ENCODE data around the gene DGKQ.

The DGKQ gene, protein sequence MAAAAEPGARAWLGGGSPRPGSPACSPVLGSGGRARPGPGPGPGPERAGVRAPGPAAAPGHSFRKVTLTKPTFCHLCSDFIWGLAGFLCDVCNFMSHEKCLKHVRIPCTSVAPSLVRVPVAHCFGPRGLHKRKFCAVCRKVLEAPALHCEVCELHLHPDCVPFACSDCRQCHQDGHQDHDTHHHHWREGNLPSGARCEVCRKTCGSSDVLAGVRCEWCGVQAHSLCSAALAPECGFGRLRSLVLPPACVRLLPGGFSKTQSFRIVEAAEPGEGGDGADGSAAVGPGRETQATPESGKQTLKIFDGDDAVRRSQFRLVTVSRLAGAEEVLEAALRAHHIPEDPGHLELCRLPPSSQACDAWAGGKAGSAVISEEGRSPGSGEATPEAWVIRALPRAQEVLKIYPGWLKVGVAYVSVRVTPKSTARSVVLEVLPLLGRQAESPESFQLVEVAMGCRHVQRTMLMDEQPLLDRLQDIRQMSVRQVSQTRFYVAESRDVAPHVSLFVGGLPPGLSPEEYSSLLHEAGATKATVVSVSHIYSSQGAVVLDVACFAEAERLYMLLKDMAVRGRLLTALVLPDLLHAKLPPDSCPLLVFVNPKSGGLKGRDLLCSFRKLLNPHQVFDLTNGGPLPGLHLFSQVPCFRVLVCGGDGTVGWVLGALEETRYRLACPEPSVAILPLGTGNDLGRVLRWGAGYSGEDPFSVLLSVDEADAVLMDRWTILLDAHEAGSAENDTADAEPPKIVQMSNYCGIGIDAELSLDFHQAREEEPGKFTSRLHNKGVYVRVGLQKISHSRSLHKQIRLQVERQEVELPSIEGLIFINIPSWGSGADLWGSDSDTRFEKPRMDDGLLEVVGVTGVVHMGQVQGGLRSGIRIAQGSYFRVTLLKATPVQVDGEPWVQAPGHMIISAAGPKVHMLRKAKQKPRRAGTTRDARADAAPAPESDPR

DNA sequence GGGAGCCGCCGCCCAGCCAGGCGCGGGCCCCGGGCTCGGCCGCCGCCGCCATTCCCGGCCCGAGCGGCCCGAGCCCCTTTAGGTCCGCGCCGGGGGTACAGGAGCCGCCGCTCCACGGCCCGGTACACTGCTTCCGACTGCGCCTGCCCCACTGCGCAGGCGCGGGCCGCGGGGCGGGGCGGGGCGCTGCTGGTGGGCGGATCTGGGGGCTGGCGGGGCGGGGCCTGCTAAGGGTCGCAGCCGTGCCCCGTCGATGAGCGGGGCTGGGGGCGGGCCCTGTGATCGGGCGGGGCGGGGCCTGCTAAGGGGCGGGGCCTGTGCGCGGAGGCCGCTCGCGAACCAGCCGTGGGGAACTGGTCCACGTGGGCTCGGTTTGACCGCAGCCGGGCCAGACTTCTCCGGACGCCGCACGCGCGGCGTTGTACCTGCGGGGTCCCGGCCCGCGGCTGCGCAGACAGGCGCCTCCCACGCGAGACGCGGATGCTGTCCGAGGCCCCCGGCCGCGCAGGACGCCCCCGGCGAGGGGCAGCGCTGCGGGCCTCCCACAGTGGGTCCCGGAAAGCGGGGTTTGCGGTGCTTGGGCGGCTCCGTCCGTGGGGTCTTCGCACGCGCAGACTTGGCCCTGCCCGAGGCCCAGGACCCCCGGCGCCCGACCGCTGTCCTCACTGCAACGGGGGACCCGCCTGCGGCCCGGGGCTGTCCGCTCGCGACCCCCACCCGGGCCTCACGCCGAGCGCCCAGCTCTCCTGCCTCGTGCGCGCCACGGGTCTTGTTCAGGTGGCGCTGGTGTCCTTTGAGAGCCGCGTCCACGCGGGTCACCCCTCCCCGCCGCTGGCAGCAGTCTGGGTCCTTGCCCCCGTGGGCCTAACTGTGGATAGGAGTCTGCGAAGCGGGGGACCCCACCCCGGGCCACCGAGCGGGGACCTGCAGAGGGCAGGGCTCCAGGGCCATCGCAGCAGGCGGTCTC is at the start of gene DGKQ:
Gene DGKQ (minus strand): TSS at position 139 of the 967 bp plus-strand sequence. CDS start 87 bp downstream, at position 52.
- DNase-seq (ENCODE audit: low read depth, low spot score) = no peak
- H3K27ac ChIP-seq = no peak within 1 kb of the TSS

DNA sequence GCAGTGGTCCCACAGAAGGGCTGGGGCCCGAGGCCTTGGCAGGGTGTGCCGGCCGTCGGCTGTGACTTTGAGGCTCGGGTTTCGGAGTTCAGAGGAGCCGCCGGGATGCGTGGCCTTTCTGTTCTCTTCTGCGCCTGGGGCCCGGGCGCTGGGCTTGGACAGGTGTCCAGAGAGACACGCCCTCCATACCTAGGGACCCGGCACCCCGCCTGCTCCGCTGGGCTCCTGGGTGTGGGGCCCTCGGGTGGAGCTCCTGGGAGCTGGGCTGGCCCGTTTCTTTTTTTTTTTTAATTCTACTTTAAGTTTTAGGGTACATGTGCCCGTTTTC is 49.3 kb upstream of the DGKQ start:
- no peak for DNase-seq (ENCODE audit: low read depth, low spot score)
- H3K27ac ChIP-seq = no peak overlapping the region

DNA sequence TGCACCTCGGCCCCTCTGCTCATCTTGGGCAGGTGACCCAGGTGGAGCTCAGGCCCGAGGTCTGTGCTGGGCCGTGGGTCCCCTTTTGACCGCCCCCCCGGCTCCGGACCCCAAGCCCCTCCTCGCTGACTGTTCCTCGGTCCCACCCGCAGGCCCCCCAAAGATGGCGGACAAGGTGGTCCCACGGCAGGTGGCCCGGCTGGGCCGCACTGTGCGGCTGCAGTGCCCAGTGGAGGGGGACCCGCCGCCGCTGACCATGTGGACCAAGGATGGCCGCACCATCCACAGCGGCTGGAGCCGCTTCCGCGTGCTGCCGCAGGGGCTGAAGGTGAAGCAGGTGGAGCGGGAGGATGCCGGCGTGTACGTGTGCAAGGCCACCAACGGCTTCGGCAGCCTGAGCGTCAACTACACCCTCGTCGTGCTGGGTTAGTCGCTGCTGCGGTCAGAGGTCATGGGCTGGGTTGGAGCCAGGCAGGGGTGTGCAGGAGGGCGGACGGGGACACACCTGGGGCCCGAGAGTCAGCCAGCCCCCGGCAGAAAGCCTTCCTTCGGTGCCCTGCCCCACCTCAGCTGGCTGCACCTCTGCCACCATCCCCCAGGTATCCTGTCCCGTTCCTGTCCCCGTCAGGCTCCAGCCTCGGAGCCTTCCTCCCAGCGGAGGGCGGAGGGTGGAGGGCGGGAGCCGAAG is 48.8 kb upstream of the DGKQ start:
- H3K27ac ChIP-seq = no peak overlapping the region
- no peak for DNase-seq (ENCODE audit: low read depth, low spot score)

DNA sequence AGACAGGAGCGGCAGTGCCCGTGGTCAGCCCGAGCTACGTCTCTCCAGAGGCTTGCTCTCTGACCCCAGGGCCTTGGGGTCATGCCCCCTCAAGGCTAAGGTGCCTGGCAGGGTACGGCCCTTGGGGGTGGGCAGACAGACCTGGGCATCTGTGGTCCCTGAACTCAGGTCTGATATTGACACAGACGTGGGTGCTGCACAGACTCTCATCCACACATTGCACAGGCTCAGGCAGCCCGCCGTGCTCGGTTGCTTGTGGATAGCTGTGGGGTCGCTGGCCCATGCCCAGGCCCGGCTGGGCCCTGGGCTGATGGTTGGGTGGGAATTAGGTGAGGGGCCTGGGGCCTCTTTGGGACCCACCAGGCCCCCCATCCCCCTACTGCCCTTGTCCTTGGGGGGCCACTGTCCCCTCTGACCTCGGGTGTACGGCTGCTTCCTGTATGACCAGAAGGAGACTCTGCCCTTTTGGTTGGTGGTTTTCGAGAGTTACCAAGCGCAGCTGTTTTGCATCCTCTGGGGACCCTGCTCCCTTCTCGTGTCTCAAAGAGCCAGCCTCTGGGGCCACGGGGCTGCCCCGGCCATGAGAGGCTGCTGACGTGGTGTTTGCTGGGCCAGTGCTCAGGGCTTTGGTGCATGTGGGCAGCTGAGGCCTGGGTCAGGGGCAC is 48.1 kb upstream of the DGKQ start:
- no peak overlapping the region for H3K27ac ChIP-seq
- DNase-seq (ENCODE audit: low read depth, low spot score) = no peak

DNA sequence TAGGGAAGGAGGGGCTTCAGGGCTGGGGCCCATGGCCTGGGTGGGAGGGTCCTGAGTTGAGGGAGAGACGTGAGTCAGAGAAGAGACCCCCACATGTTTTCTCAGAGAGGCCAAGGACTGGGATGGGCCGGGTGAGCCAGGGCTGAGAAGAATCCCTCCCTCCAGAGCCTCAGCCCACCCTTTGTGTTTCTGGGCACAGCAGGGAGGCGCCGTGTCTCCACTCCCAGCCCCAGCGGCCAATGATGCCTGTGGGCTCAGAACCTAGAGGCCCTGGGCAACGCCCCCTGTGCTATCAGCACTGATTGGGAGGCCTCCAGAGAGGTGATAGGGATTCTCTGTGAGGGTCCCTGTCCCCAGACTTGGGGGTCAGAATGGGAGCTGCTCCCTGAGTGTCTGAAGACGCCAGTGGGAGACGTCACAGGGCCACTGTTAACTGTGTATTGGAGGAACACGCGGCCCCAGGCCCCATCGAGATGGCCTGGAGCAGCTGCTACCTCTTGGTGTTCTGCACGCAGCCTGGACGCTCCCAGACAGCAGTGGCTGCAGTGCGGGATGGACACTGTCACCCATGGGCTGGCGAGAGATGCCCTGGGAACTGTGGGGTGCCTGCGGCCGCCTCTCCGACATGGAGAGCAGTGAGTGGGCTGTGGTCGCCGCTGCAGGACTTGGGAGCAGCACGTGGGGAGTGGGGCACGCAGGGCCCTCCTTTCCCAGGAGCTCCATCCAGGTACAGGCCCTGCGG is 46.5 kb upstream of the DGKQ start:
- no peak overlapping the region for H3K27ac ChIP-seq

DNA sequence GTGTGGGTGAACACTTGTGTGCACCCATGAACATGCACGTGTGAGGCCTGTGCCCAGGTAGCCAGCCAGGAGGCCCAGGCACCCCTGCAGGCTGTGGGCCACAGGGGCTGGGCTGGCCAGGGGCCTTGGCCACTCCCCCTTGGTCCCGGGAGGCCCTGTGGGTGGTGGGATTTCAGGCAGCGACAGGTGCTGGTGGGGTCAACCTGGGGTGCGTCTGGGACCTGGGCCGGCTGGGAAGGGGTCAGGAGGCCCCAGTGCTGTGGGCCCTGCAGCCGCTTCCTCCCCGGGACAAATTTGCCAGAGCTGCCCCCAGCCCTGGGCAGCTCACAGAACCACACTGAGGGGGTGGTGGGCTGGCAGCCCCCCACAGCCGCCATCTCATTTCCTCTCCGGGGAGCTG is 46.0 kb upstream of the DGKQ start:
- no peak for DNase-seq (ENCODE audit: low read depth, low spot score)
- no peak overlapping the region for H3K27ac ChIP-seq

More for the DNA sequence above, 46.5 kb upstream of the DGKQ start:
- no peak for DNase-seq (ENCODE audit: low read depth, low spot score)

DNA sequence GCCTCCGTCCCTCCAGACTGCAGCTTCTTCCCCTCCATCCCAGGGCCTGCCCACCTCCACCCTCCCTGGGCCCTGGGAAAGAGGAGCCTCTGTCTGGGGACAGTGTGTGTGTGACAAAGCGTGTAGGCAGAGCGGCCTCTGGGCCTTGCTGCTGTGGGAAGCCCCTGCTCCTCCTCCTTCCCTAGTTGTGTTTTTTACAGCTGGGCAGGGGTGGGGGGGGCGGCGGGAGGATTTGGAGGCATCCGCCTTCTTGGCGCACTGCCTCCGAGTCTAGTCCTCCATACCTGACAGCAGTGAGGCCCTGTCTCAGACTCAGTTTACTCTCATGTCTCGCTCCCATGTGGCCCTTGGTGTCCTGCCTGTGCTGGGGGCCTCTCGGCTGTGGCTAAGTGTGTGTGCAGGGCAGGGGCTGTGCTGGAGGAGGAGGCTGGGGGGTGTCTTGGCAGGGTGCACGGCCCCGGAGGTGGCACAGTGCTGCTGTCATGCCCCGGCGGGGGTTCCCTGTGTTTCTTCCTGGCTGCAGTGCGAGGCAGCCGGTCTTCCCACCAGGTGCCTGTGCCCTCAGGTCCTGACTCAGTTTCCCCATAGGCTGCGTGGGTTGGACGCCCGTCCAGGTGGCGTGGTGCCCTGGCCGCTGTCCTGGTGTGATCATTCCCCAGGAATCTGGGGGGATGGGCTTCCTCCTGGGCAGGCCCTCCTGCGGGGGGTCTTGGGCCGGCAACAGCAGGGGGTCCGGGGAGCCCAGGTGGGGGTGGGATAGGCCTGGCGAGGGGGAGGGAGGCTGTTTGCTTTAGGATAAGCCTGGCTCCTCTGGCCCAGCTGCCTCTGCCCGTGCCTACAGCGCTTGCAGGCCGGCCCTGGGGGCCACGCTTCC is 45.0 kb upstream of the DGKQ start:
- DNase-seq (ENCODE audit: low read depth, low spot score) = no peak

DNA sequence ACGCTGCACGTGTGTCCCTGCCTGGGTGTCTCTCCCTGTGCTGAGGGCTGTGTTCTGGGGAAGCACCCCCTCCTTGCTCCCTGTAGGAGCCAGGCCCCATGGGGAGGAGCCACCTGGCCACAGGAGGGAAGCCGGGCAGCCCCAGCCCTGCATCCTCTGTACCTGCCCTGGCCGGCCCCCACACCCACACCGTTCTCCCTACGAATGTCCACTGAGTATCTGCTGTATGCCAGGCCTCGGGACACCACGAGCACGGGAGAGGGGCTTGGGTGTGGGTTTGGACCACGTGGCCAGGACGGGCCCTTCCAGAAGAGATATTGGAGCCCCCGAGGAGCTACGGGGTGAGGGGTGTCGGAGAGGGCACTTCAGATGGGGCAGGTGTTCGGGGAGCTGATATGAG is 44.3 kb upstream of the DGKQ start:
- no peak for DNase-seq (ENCODE audit: low read depth, low spot score)
- no peak overlapping the region for H3K27ac ChIP-seq

More for the DNA sequence above, 45.0 kb upstream of the DGKQ start:
- no peak overlapping the region for H3K27ac ChIP-seq

DNA sequence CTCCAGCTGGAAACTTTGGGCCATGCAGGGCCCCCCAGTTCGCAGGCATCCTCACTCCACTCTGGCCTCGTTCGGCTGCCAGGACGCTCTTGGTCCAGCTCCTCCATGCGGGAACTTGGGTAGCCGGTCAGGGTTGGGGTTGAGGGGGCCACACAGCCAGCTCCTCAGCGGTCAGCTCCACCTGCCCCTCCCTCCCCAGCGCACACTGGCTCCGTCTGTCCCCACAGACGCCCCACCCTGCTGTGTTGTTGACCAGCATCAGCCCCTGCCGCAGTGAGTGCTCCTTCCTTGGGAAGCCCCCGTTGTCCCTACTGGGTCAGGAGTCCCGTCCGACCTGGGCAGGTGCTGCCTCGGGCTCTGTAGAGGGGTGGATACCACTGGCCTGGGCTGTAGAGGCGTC is 43.8 kb upstream of the DGKQ start:
- no peak overlapping the region for H3K27ac ChIP-seq
- no peak for DNase-seq (ENCODE audit: low read depth, low spot score)

DNA sequence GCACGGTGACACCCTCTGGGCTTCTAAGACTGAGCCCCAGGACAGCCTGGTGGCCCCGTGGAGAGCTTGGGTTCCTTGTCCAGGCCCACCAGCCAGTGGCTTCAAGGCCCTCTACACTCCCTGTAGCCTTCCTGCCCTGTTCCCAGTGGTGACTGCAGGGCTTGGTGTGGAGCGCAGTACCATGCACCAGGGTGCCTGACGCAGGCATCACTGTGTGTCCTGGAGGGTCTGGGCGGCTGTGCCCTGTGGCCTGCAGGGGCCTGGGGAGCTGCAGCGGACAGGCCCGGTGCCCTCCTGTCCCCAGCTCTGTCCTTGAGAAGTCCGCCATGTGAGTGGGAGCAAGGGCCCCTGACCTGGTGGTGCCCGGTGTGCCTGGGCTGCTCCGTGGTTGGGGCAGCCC is 42.4 kb upstream of the DGKQ start:
- no peak overlapping the region for H3K27ac ChIP-seq
- no peak for DNase-seq (ENCODE audit: low read depth, low spot score)

DNA sequence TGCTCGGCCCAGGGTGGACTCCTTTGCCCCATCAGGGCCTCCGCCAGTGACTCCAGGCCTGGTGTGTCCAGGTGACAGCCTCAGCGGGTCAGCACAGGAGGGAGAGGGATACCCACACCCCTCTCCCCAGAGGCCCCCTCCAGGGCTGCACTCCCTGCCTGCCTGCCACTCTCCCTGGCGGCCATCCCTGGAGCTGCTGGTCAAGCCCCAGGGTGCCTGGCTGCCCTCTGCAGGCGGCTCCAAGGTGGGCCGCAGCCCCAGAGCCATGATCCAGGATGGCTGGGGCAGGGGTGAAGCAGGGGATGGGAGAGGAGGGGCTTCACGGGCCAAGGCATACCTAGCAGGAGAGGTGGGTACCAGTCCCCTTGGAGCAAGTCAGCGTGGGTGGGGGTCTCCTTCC is 41.8 kb upstream of the DGKQ start:
- no peak overlapping the region for H3K27ac ChIP-seq
- DNase-seq (ENCODE audit: low read depth, low spot score) = no peak

DNA sequence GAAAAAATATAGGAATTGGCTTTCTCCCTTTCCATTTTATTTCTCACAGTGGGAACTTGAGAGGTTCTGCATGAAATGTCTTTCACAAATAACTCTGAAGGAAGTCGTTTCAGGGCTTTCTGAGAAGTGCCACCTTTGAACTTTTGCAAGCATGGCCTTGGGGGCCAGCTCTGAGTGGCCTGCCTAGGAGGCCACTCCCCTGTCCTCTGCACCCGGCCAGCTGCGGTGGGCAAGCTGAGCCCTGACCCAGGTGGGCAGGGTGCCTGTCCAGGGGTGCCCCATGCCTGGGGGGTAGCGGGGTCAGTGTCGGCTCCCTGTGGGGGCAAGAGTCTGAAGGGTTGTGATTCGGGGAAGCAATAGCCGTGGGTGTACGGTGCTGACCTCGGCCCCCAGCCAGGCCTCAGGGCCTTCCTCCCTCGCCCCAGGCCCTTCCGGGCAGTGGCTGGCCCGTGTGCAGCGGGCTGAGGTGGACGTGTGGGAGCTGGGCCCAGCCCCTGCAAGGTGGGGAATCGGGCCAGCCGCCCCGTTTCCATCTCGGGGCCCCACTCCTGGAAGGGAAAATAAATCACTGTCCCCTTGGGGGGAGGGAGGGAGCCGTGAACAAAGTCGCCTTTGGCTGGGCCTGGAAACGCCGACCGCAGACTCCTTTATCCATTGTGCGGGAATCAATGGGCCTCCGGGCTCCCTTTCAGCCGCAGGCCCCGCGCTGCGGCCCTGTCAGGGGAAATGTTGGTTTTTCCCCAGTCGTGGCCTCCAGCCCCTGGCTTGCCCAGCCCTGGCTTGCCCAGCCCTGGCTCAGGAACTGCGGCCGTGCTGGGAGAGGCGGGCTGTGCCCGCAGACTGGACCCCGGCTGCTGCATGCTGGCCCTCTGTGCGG is 41.2 kb upstream of the DGKQ start:
- H3K27ac ChIP-seq = no peak overlapping the region
- DNase-seq (ENCODE audit: low read depth, low spot score) = no peak

DNA sequence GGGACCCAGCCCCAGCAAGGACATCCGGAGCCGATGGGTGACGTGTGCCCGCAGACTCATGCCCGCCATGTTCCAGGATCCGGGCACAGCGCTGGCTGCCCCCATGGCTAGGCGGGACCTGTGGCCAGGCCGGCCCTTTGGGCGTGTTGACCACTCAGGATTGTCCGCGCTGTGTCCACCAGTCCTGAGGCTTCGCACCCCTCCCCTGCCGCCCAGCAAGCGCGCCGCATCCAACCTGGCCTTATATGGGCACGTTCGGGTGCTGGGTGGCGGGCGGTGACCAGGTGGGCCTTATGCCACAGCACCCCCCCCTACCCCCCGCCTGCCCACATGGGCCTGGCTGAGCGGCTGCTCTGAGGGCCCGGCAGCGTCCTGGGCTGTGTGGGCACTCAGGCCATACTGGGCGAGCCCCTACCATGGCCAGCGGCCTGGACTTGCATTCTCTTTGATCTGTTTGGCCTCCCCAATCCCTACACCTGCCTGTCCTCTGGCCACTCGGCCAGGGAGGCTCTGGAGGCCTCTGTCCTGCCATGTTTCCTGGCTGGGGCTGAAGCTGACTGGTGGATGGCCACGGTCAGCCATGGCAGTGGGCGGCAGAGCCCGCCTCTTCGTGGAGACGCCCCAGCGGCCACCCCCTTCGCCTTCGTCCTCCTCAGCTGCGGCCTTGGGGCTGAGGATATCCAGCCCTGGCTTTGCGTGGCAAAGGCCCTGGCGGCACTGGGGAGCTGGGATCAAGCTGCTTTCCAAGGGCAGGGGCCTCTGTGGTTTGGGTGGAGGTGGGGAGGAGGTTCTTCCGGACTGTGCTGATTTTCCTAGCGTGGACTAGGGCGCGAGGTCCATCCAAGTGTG is 40.1 kb upstream of the DGKQ start:
- no peak for DNase-seq (ENCODE audit: low read depth, low spot score)
- H3K27ac ChIP-seq = no peak overlapping the region

DNA sequence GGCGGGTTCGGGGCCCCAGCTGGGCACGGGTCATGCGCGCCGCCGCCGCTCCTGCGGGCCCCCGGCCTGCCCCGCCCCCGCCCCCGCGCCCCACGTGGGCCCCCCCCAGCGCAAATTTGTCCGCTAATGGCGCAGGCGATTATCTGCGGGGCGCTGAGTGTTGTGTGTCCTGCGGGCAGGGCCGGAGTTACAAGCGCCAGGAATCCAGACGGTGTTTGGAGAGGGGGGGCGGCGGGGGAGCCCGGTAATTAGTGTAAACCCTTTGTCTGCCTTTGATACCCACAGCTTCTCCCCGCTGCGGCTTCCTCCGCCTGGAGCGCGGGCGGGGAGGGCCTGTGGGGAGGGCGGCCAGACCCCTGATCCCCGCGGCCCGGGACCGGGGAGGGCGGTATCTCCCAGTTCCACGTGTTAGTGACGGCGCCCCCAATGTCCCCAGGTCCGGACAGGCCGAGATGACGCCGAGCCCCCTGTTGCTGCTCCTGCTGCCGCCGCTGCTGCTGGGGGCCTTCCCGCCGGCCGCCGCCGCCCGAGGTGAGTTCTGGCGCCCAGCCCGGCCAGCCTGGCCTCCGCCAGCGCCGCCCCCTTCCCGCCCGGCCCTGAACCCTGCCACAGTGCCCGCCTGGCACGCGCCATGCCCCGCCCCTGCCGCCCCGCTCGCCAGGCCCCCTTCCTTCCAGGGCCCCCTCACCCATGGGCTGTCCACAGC is 38.8 kb upstream of the DGKQ start:
- H3K27ac ChIP-seq = peak overlapping the region; percentile 95
- DNase-seq (ENCODE audit: low read depth, low spot score) = no peak

DNA sequence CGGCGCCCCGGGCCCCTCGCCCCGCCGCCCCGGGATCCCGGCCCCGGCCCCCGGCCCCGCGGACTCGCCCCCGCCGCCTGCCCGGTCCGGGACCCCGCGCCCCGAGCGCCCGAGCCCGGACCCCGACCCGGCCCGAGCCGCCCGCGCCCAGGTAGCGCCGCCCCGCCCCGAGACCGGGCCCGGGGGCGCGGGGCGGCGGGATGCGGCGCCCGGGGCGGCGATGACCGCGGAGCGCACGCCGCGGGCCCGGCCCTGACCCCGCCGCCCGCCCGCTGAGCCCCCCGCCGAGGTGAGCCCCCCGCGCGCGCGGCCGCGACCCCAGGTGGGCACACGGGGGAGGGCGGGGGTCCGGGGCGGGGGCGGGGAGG is 38.3 kb upstream of the DGKQ start:
- DNase-seq (ENCODE audit: low read depth, low spot score) = no peak
- H3K27ac ChIP-seq = peak overlapping the region; percentile 95
